ENCODE measurements around the gene DNAH11.
"Not testable (repeated sequence)": the region's sequence is repeated elsewhere in the genome, so short reads cannot be mapped to it uniquely, and the experiment has no call there.

DNAH11 gene

GRCh38 chr7:21617916-21618390 lies 75.1 kb downstream of the DNAH11 start:
- peak in 2 of 3 donors; percentile 6 to 16 for DNase-seq

DNA sequence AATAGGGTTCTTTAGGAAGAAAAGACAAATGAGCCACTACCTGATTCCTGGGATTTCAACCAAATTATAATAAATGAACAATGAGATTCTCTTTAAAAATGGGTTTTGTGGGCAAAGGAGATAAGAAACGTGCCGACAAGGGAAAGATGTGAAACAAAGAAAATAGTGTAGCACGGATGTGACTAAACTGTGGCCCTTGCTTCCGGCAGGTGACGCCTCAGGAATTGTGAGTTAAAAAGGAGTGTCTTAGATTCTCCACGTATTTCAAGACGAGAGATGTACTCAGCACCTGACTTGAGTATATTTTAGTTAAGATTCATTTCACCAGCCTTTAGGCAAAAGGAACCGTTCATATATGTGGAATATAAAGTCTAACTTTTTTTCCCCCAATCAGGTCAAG lies 75.9 kb downstream of the DNAH11 start:
- DNase-seq, result no peak

- no peak for DNase-seq
Measured at GRCh38 chr7:21620054-21620453, 77.2 kb downstream of the DNAH11 start.

- DNase-seq, result peak in 1 of 3 donors; percentile 10
Measured at GRCh38 chr7:21624320-21624719, 81.5 kb downstream of the DNAH11 start.

GRCh38 chr7:21636694-21637093 lies 93.9 kb downstream of the DNAH11 start:
- no peak for DNase-seq

DNA sequence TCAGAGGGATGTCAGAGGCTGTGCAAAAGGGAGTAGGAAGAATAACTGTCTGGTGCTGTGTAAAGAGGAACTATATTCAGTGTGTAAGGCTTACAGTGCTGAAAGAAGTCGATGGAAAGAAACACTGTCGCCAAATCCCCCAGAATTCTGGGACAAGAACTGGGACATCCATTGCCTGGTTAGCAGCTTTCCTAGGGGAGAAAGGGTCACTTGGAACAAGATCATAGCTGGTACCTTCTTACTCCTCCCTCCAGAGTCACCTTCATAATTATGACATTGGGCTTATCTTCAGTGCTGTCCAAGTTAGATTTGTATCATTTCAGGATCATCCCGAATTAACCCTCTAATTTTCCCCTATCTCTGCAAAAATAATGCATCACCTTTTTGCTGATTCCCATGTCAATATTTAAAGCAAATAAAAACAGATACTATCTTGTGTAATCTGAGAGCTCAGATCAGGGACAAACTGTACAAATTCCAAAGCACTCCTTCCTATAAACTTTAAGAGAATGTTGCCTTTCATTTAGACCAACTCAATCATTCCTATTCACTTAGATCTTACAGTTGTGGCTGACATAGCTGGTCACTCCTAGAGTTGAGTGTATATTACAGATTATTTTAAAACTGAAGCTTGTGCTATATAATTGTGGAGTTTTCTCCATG lies 96.5 kb downstream of the DNAH11 start:
- no peak for DNase-seq

DNA sequence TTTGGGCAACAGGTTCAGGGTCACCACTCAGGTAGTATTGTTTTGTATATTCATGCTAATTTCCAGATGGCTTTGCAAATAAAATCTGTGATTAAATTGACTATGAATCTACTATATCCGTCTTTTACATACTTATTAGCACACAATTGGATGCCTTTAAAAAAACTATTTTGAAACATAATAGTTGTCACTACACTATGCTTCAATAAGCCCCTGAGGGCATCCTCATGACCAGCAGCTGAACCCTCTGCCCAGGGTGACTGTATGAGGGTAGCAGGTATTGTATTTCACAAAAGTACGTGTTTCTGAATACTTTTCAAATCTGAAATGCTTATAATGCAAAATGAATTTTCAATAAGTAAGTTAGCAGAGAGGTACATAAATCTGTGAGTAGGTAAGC lies 97.3 kb downstream of the DNAH11 start:
- no peak for DNase-seq

DNA sequence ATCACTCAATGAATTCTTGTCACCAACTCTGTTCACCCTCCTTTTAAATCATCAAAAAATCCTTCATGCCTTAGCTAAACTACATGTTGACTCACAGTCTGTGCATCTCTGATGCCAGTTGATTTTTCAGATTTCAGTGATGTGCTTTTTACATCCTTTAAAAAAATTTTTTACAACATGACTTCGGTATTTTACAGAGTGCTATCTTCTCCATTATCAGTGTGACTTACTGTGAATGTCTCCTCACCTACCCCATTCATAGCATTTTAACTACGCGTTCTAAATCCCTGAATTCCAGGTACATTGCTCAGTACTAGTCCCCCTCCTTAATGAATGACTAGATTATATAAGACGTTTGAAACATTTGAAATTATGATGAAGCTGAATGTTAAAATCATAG lies 98.7 kb downstream of the DNAH11 start:
- no peak for DNase-seq

DNA sequence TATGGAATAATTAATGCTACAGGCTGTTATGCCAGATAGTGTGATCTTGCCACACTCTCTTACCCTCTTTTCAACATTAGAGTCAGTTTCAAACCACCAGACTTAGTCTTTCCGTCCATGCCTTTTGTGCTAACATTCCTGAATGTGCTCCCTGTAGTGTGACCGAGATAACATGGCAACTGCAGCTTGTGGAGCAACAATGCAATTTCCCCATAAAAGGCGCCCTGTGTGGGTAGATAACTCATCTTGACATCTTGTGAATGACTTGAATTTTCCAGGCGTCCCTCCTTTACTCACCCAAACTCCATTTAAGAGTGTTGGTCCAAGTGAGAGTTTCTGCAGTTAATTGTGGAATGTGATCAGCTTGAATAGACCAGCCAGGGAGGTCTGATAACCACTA lies 99.6 kb downstream of the DNAH11 start:
- DNase-seq, result no peak

- no peak for DNase-seq
Measured at GRCh38 chr7:21651697-21652096, 108.9 kb downstream of the DNAH11 start.

DNA sequence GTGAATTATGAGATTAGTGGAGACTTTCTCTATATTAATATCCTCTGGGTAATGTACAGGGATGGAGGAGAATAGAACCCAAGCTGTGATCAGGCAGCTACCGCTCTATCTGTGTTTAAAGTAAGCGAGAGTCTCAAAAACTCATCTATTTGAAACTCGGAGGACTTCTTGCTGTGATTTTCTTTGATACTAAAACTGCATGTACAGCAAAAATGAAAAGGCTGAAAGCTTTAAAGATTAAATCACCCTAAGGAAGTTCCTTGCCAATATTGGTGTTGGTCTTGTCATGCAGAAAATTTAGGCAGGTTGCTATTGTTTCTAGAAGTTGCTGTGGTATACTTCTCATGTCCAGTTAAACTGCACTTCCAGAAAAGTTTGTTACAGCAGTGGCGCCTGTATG lies 110.8 kb downstream of the DNAH11 start:
- DNase-seq, result no peak

DNA sequence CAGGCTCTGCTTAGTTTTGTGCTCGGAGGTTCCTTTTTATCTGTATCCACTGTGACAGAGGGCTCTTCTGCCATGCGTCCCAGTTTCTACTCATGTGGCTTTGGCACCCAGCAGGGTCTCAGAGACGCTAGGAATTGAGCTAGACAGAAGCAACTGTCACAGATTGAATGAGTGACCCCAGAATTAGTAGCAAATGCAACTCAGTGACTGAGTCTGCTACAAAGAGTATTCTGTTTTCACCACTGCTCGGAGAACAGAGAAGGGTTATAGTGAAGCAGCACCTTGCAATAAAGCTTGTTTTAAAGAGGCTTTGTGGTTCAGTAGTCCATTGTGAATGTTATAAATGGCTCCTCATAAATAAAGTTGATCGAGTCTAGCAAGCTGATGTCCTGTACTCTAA lies 113.2 kb downstream of the DNAH11 start:
- DNase-seq, result no peak

GRCh38 chr7:21656796-21657195 lies 114.0 kb downstream of the DNAH11 start:
- no peak for DNase-seq

- no peak for DNase-seq
Measured at GRCh38 chr7:21670496-21670895, 127.7 kb downstream of the DNAH11 start.

DNA sequence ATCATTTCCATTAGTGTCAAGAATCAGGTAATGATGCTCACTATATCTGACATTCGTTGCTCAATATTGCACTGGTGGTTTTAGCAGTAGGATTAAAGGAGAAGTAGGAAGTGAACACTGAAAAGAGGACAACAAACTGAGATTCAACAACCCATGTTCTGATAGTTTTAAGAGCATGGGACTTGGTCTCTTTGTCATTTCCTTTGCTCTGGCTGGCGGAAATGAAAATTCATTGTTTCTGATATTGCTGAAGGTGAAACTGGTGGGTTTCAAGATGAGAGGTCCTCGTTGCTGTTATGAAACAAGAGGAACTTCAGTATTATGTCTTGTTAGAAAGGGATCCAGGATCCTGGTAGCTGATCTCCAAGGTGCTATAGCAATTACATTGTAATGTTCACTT lies 129.0 kb downstream of the DNAH11 start:
- peak in 1 of 3 donors; percentile 19 for DNase-seq

DNA sequence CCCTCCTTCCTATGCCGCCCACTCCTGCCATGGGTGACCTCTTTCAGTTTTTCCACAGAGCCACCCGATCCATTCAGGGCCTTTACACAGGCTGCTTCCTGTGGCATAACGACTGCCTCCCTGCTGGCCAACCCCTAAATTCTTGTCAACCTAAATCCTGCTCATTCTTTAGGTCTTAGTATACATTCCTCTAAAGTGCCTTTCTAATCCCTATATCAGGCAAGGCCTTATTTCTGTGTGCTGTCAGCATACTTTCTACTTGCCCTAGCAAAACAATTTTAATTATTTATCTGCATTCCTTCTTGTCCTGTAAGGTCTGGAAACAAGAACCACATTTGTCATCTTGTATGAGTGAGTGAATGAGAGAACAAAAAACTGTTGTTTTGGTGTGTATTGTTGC lies 132.4 kb downstream of the DNAH11 start:
- DNase-seq, result no peak

DNA sequence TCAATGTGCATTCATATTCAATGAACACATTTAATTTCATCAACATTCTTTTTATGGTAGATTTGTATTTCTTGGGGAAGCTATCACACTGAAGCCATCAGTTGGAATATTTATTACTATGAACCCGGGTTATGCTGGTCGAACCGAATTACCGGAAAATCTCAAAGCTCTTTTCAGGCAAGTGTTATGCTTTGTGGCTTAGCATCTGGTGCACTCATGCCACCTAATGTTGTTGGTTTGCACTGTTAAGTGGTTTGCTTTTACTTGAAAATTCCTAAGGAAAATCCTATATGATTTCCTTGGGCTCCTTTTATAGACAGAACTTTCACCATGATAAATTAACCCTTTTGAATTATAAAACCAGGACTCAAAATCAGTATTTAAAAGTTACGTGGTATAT lies 147.9 kb downstream of the DNAH11 start:
- no peak for DNase-seq

GRCh38 chr7:21691146-21691545 lies 148.3 kb downstream of the DNAH11 start:
- DNase-seq, result not testable (repeated sequence)

GRCh38 chr7:21700587-21700986 lies 157.7 kb downstream of the DNAH11 start:
- DNase-seq, result not testable (repeated sequence)

GRCh38 chr7:21702303-21702702 lies 159.5 kb downstream of the DNAH11 start:
- no peak for DNase-seq

DNA sequence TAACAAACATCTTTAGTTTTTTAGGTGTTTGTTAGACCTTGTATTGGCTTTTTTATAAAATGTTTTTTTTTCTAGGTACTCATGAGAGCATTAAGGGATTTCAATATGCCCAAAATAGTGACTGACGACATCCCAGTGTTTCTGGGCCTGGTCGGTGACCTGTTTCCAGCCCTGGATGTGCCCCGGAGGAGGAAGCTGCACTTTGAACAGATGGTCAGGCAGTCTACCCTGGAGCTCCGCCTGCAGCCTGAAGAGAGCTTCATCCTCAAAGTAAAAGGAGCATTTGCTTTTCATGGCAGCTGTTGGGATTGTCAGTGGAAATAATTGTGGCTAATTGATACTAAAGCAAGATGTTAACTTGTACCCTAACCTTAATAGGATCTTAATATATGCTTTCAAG lies 161.5 kb downstream of the DNAH11 start:
- no peak for DNase-seq

DNA sequence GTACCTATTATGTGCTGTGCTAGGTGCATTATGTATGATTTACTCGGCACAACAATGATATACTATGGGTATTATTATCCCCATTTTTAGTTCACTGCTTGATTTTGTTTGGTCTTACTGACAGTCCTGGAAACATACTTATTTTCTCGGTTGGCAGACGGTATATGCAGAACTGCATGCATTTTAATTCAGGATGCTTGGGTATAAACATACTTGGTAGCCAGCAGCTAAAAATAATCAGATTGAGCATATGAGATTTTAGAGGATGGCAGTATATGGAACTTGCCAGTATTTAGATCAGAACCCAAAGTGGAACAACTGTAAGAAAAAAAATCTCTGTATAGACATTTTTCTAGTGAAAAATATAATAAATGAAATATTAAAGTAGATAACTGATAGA lies 163.3 kb downstream of the DNAH11 start:
- DNase-seq, result no peak

GRCh38 chr7:21707566-21707965 lies 164.7 kb downstream of the DNAH11 start:
- DNase-seq, result no peak

- no peak for DNase-seq
Measured at GRCh38 chr7:21708096-21708495, 165.3 kb downstream of the DNAH11 start.

DNA sequence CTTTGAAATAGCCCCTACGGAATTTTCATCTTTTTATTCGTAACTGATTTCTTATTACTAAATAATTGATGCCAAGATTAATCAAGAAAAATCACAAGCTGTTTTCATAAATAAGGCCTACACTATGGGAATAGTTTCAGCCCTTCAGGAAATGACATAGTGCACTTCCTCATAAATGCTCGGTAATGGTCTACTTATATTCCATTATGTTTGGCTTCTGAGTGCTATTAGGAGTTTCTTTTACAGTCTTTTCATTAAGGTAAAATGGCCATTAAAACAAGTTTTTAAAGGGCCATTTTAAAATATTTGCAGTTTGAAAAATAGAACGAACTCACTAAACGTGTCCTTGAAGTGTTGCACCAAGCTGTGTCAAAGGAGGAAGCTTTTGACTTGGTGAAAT lies 174.5 kb downstream of the DNAH11 start:
- no peak for DNase-seq

Data from suppressor macrophage treated with lipopolysaccharide for 1 hour (primary cell).